ENCODE results near the gene CNTNAP4.

GRCh38 chr16:76579277-76579922 lies 302.2 kb downstream of the CNTNAP4 start:
- TF ChIP-seq CTCF (CRISPR knock-in tag; IDR thresholded peaks at IDR 0.05), result no peak
- no peak for TF ChIP-seq ZNF704 (CRISPR knock-in tag; IDR thresholded peaks at IDR 0.05; ENCODE audit: borderline replicate concordance)
- no peak for TF ChIP-seq ERF (CRISPR knock-in tag; IDR thresholded peaks at IDR 0.05)
- no peak for TF ChIP-seq GPBP1L1 (CRISPR knock-in tag; IDR thresholded peaks at IDR 0.05)
- TF ChIP-seq ONECUT2 (CRISPR knock-in tag; IDR thresholded peaks at IDR 0.05), result no peak
- TF ChIP-seq SP2 (CRISPR knock-in tag; IDR thresholded peaks at IDR 0.05), result no peak
- TF ChIP-seq NFAT5 (CRISPR knock-in tag; IDR thresholded peaks at IDR 0.05), result no peak

Data from HepG2 (cell line).